Loucy (cell line): ENCODE results near the gene ZNF302.

Experiments used
- H2AFZ ChIP-seq: fragments of 200-600 bp; sonication (generic); 2 replicates; pipeline ENCODE4 v1.6.0; 2016; ENCODE audit warnings: antibody characterized with exemption, mild to moderate bottlenecking, low read length, moderate library complexity
- H3F3A ChIP-seq: fragments of 200-600 bp; 2 replicates; pipeline ENCODE4 v1.6.0; 2016; ENCODE audit warnings: antibody characterized with exemption, low read depth, mild to moderate bottlenecking
- H3K27me3 ChIP-seq: fragments of 200-600 bp; sonication (generic); 2 replicates; pipeline ENCODE4 v1.6.1; 2014; ENCODE audit warnings: low read length, mild to moderate bottlenecking; ENCODE audit not compliant: insufficient read depth, poor library complexity, severe bottlenecking
- H3K36me3 ChIP-seq: fragments of 200-600 bp; sonication (generic); 2 replicates; pipeline ENCODE4 v1.6.1; 2016; ENCODE audit warnings: low read length; ENCODE audit not compliant: insufficient read depth
- H3K4me1 ChIP-seq: fragments of 200-600 bp; sonication (generic); 2 replicates; pipeline ENCODE4 v1.5.1; 2014; ENCODE audit warnings: low read length, mild to moderate bottlenecking; ENCODE audit not compliant: insufficient read depth, poor library complexity, severe bottlenecking
- H3K4me2 ChIP-seq: fragments of 200-600 bp; sonication (generic); 2 replicates; pipeline ENCODE4 v1.6.0; 2014; ENCODE audit warnings: antibody characterized with exemption, low read length, low read depth, mild to moderate bottlenecking; ENCODE audit not compliant: poor library complexity, severe bottlenecking
- H3K4me3 ChIP-seq: fragments of 200-600 bp; sonication (generic); 2 replicates; pipeline ENCODE4 v1.5.1; 2014; ENCODE audit warnings: low read length, mild to moderate bottlenecking, mixed read lengths; ENCODE audit not compliant: poor library complexity, severe bottlenecking
- H3K79me2 ChIP-seq: fragments of 200-600 bp; sonication (generic); 2 replicates; pipeline ENCODE4 v1.6.1; 2014; ENCODE audit warnings: low read length; ENCODE audit not compliant: insufficient read depth
- H3K9ac ChIP-seq: fragments of 200-600 bp; sonication (generic); 2 replicates; pipeline ENCODE4 v1.6.0; 2014; ENCODE audit warnings: mild to moderate bottlenecking, low read depth, low read length, moderate library complexity; ENCODE audit not compliant: poor library complexity, severe bottlenecking
- H3K9me2 ChIP-seq: fragments of 200-600 bp; sonication (generic); replicated peaks from 2 replicates; pipeline ENCODE4 v1.6.1; 2016; ENCODE audit warnings: low read depth, low read length, mixed read lengths
- H3K9me3 ChIP-seq: fragments of 200-600 bp; sonication (generic); 2 replicates; pipeline ENCODE4 v1.6.1; 2014; ENCODE audit warnings: mild to moderate bottlenecking, antibody characterized with exemption, low read length, low read depth; ENCODE audit not compliant: insufficient read depth
- H4K20me1 ChIP-seq: fragments of 200-600 bp; sonication (generic); 2 replicates; pipeline ENCODE4 v1.6.0; 2014; ENCODE audit warnings: antibody characterized with exemption, low read length, mild to moderate bottlenecking; ENCODE audit not compliant: insufficient read depth, poor library complexity, severe bottlenecking
- CTCF ChIP-seq: fragments of 200-600 bp; sonication (generic); conservative IDR thresholded peaks from 2 replicates; pipeline ENCODE4 v1.5.1; 2014; ENCODE audit warnings: mild to moderate bottlenecking, antibody characterized with exemption, low read length
- EZH2phosphoT487 ChIP-seq: fragments of 200-600 bp; IDR thresholded peaks from 2 replicates; pipeline ENCODE4 v1.6.1; 2018; ENCODE audit warnings: antibody characterized with exemption, mild to moderate bottlenecking, moderate library complexity, borderline replicate concordance

ZNF302 gene

GRCh38 chr19:34725400-34725799, 47.9 kb downstream of the ZNF302 start:
- H3K36me3 ChIP-seq, result no peaks in the 10 kb centered on the region
- H3K9me2 ChIP-seq, result no peaks in the 10 kb centered on the region
- H2AFZ ChIP-seq, result no peak overlapping the region
- no peaks in the 10 kb centered on the region for H3F3A ChIP-seq
- no peak overlapping the region for H3K4me2 ChIP-seq
- H3K9ac ChIP-seq, result no peak overlapping the region
- TF ChIP-seq EZH2phosphoT487 (no peak), CTCF (no peak)
- H3K4me1 ChIP-seq, result no peaks in the 10 kb centered on the region
- no peak overlapping the region for H3K4me3 ChIP-seq
- no peaks in the 10 kb centered on the region for H3K79me2 ChIP-seq
- no peaks in the 10 kb centered on the region for H4K20me1 ChIP-seq
- H3K9me3 ChIP-seq, result no peaks in the 10 kb centered on the region
- no peaks in the 10 kb centered on the region for H3K27me3 ChIP-seq

GRCh38 chr19:34731019-34731829, 53.7 kb downstream of the ZNF302 start:
- no peaks in the 10 kb centered on the region for H3F3A ChIP-seq
- no peaks in the 10 kb centered on the region for H4K20me1 ChIP-seq
- H3K9ac ChIP-seq, result no peak overlapping the region
- peaks cover 8% of the 10 kb centered on the region; the same call in 1 of the 2 replicates for H3K79me2 ChIP-seq
- no peak for TF ChIP-seq EZH2phosphoT487
- no peak for TF ChIP-seq CTCF
- H3K4me1 ChIP-seq, result peaks cover 9% of the 10 kb centered on the region
- no peak overlapping the region for H2AFZ ChIP-seq
- H3K27me3 ChIP-seq, result no peaks in the 10 kb centered on the region
- no peaks in the 10 kb centered on the region for H3K36me3 ChIP-seq
- H3K9me2 ChIP-seq, result no peaks in the 10 kb centered on the region
- no peaks in the 10 kb centered on the region for H3K9me3 ChIP-seq
- no peak overlapping the region for H3K4me3 ChIP-seq
- H3K4me2 ChIP-seq, result no peak overlapping the region

- H3K4me2 ChIP-seq, result no peak overlapping the region
- TF ChIP-seq CTCF, result no peak
- TF ChIP-seq EZH2phosphoT487, result no peak
Measured at GRCh38 chr19:34731964-34732363, 54.5 kb downstream of the ZNF302 start.

More at GRCh38 chr19:34731964-34732363, 54.5 kb downstream of the ZNF302 start:
- Histone ChIP-seq H3F3A (no peaks in the 10 kb centered on the region), H3K4me1 (peaks cover 9% of the 10 kb centered on the region), H3K4me3 (no peak overlapping the region), H3K9me3 (no peaks in the 10 kb centered on the region), H3K9ac (no peak overlapping the region), H2AFZ (no peak overlapping the region), H4K20me1 (no peaks in the 10 kb centered on the region), H3K36me3 (no peaks in the 10 kb centered on the region), H3K9me2 (no peaks in the 10 kb centered on the region), H3K27me3 (no peaks in the 10 kb centered on the region), H3K79me2 (peaks cover 8% of the 10 kb centered on the region; the same call in 1 of the 2 replicates)
